ENCODE data around the gene FAM124A.

The FAM124A gene

GRCh38 chr13:51303063-51303552 lies 80.9 kb downstream of the FAM124A start:
- peaks cover 29% of the 10 kb centered on the region for H3K4me1 ChIP-seq (ENCODE audit: control insufficient read depth, insufficient read depth, low read length)

GRCh38 chr13:51303882-51304281 lies 81.7 kb downstream of the FAM124A start:
- Histone ChIP-seq H3K4me1 (ENCODE audit: control insufficient read depth, insufficient read depth, low read length) (peaks cover 30% of the 10 kb centered on the region), H3K27me3 (ENCODE audit: control insufficient read depth, insufficient read depth, low read length) (no peaks in the 10 kb centered on the region), H3K9me3 (ENCODE audit: control insufficient read depth, insufficient read depth, low read length) (no peaks in the 10 kb centered on the region), H3K4me3 (ENCODE audit: low read depth, low read length) (peak overlapping the region; percentile 16), H3K36me3 (ENCODE audit: control insufficient read depth, insufficient read depth, low read length) (no peaks in the 10 kb centered on the region), H3K9ac (ENCODE audit: low read depth, low read length) (no peak overlapping the region)

More at GRCh38 chr13:51303063-51303552, 80.9 kb downstream of the FAM124A start:
- Histone ChIP-seq H3K27me3 (ENCODE audit: control insufficient read depth, insufficient read depth, low read length) (no peaks in the 10 kb centered on the region), H3K9ac (ENCODE audit: low read depth, low read length) (no peak overlapping the region), H3K9me3 (ENCODE audit: control insufficient read depth, insufficient read depth, low read length) (no peaks in the 10 kb centered on the region), H3K4me3 (ENCODE audit: low read depth, low read length) (no peak overlapping the region), H3K36me3 (ENCODE audit: control insufficient read depth, insufficient read depth, low read length) (no peaks in the 10 kb centered on the region)

GRCh38 chr13:51305271-51305967 lies 83.2 kb downstream of the FAM124A start:
- no peak overlapping the region for H3K4me3 ChIP-seq (ENCODE audit: low read depth, low read length)
- no peaks in the 10 kb centered on the region for H3K36me3 ChIP-seq (ENCODE audit: control insufficient read depth, insufficient read depth, low read length)
- no peak overlapping the region for H3K9ac ChIP-seq (ENCODE audit: low read depth, low read length)
- peaks cover 32% of the 10 kb centered on the region for H3K4me1 ChIP-seq (ENCODE audit: control insufficient read depth, insufficient read depth, low read length)
- H3K9me3 ChIP-seq (ENCODE audit: control insufficient read depth, insufficient read depth, low read length): no peaks in the 10 kb centered on the region
- no peaks in the 10 kb centered on the region for H3K27me3 ChIP-seq (ENCODE audit: control insufficient read depth, insufficient read depth, low read length)

- Histone ChIP-seq H3K9me3 (ENCODE audit: control insufficient read depth, insufficient read depth, low read length) (no peaks in the 10 kb centered on the region), H3K36me3 (ENCODE audit: control insufficient read depth, insufficient read depth, low read length) (no peaks in the 10 kb centered on the region), H3K9ac (ENCODE audit: low read depth, low read length) (no peak overlapping the region), H3K4me3 (ENCODE audit: low read depth, low read length) (no peak overlapping the region), H3K27me3 (ENCODE audit: control insufficient read depth, insufficient read depth, low read length) (no peaks in the 10 kb centered on the region), H3K4me1 (ENCODE audit: control insufficient read depth, insufficient read depth, low read length) (peaks cover 17% of the 10 kb centered on the region)
Measured at GRCh38 chr13:51308781-51309180, 86.6 kb downstream of the FAM124A start.

GRCh38 chr13:51311231-51311630 lies 89.0 kb downstream of the FAM124A start:
- Histone ChIP-seq H3K4me1 (ENCODE audit: control insufficient read depth, insufficient read depth, low read length) (peaks cover 12% of the 10 kb centered on the region), H3K4me3 (ENCODE audit: low read depth, low read length) (no peak overlapping the region), H3K36me3 (ENCODE audit: control insufficient read depth, insufficient read depth, low read length) (no peaks in the 10 kb centered on the region), H3K9ac (ENCODE audit: low read depth, low read length) (no peak overlapping the region), H3K27me3 (ENCODE audit: control insufficient read depth, insufficient read depth, low read length) (no peaks in the 10 kb centered on the region), H3K9me3 (ENCODE audit: control insufficient read depth, insufficient read depth, low read length) (no peaks in the 10 kb centered on the region)

- Histone ChIP-seq H3K27me3 (ENCODE audit: control insufficient read depth, insufficient read depth, low read length) (no peaks in the 10 kb centered on the region), H3K36me3 (ENCODE audit: control insufficient read depth, insufficient read depth, low read length) (no peaks in the 10 kb centered on the region), H3K9me3 (ENCODE audit: control insufficient read depth, insufficient read depth, low read length) (no peaks in the 10 kb centered on the region), H3K4me3 (ENCODE audit: low read depth, low read length) (no peak overlapping the region), H3K9ac (ENCODE audit: low read depth, low read length) (no peak overlapping the region), H3K4me1 (ENCODE audit: control insufficient read depth, insufficient read depth, low read length) (peaks cover 12% of the 10 kb centered on the region)
Measured at GRCh38 chr13:51311957-51312520, 89.8 kb downstream of the FAM124A start.

- no peak overlapping the region for H3K4me3 ChIP-seq (ENCODE audit: low read depth, low read length)
- no peaks in the 10 kb centered on the region for H3K27me3 ChIP-seq (ENCODE audit: control insufficient read depth, insufficient read depth, low read length)
- no peaks in the 10 kb centered on the region for H3K36me3 ChIP-seq (ENCODE audit: control insufficient read depth, insufficient read depth, low read length)
- H3K9me3 ChIP-seq (ENCODE audit: control insufficient read depth, insufficient read depth, low read length): no peaks in the 10 kb centered on the region
- H3K4me1 ChIP-seq (ENCODE audit: control insufficient read depth, insufficient read depth, low read length): peaks cover 12% of the 10 kb centered on the region
- H3K9ac ChIP-seq (ENCODE audit: low read depth, low read length): no peak overlapping the region
Measured at GRCh38 chr13:51313619-51314018, 91.4 kb downstream of the FAM124A start.

GRCh38 chr13:51317262-51317661 lies 95.1 kb downstream of the FAM124A start:
- Histone ChIP-seq H3K36me3 (ENCODE audit: control insufficient read depth, insufficient read depth, low read length) (no peaks in the 10 kb centered on the region), H3K9me3 (ENCODE audit: control insufficient read depth, insufficient read depth, low read length) (no peaks in the 10 kb centered on the region), H3K4me3 (ENCODE audit: low read depth, low read length) (no peak overlapping the region), H3K4me1 (ENCODE audit: control insufficient read depth, insufficient read depth, low read length) (peaks cover 7% of the 10 kb centered on the region), H3K27me3 (ENCODE audit: control insufficient read depth, insufficient read depth, low read length) (no peaks in the 10 kb centered on the region), H3K9ac (ENCODE audit: low read depth, low read length) (no peak overlapping the region)

- Histone ChIP-seq H3K4me3 (ENCODE audit: low read depth, low read length) (no peak overlapping the region), H3K4me1 (ENCODE audit: control insufficient read depth, insufficient read depth, low read length) (peaks cover 7% of the 10 kb centered on the region), H3K9me3 (ENCODE audit: control insufficient read depth, insufficient read depth, low read length) (no peaks in the 10 kb centered on the region), H3K36me3 (ENCODE audit: control insufficient read depth, insufficient read depth, low read length) (no peaks in the 10 kb centered on the region), H3K9ac (ENCODE audit: low read depth, low read length) (no peak overlapping the region), H3K27me3 (ENCODE audit: control insufficient read depth, insufficient read depth, low read length) (no peaks in the 10 kb centered on the region)
Measured at GRCh38 chr13:51318015-51318414, 95.8 kb downstream of the FAM124A start.

- no peaks in the 10 kb centered on the region for H3K36me3 ChIP-seq (ENCODE audit: control insufficient read depth, insufficient read depth, low read length)
- no peaks in the 10 kb centered on the region for H3K27me3 ChIP-seq (ENCODE audit: control insufficient read depth, insufficient read depth, low read length)
- no peak overlapping the region for H3K9ac ChIP-seq (ENCODE audit: low read depth, low read length)
- H3K4me1 ChIP-seq (ENCODE audit: control insufficient read depth, insufficient read depth, low read length): peaks cover 7% of the 10 kb centered on the region
- H3K9me3 ChIP-seq (ENCODE audit: control insufficient read depth, insufficient read depth, low read length): no peaks in the 10 kb centered on the region
- no peak overlapping the region for H3K4me3 ChIP-seq (ENCODE audit: low read depth, low read length)
Measured at GRCh38 chr13:51318876-51319275, 96.7 kb downstream of the FAM124A start.

GRCh38 chr13:51321836-51322235 lies 99.6 kb downstream of the FAM124A start:
- H3K4me1 ChIP-seq (ENCODE audit: control insufficient read depth, insufficient read depth, low read length): peaks cover 8% of the 10 kb centered on the region
- H3K4me3 ChIP-seq (ENCODE audit: low read depth, low read length): no peak overlapping the region
- H3K9me3 ChIP-seq (ENCODE audit: control insufficient read depth, insufficient read depth, low read length): no peaks in the 10 kb centered on the region
- H3K36me3 ChIP-seq (ENCODE audit: control insufficient read depth, insufficient read depth, low read length): no peaks in the 10 kb centered on the region
- H3K27me3 ChIP-seq (ENCODE audit: control insufficient read depth, insufficient read depth, low read length): no peaks in the 10 kb centered on the region
- H3K9ac ChIP-seq (ENCODE audit: low read depth, low read length): no peak overlapping the region

GRCh38 chr13:51322826-51323225 lies 100.6 kb downstream of the FAM124A start:
- Histone ChIP-seq H3K9me3 (ENCODE audit: control insufficient read depth, insufficient read depth, low read length) (no peaks in the 10 kb centered on the region), H3K9ac (ENCODE audit: low read depth, low read length) (no peak overlapping the region), H3K36me3 (ENCODE audit: control insufficient read depth, insufficient read depth, low read length) (no peaks in the 10 kb centered on the region), H3K4me3 (ENCODE audit: low read depth, low read length) (no peak overlapping the region), H3K27me3 (ENCODE audit: control insufficient read depth, insufficient read depth, low read length) (no peaks in the 10 kb centered on the region), H3K4me1 (ENCODE audit: control insufficient read depth, insufficient read depth, low read length) (peaks cover 9% of the 10 kb centered on the region)

Data from iPS-15b (cell line).